Measurements from ENCODE around the gene SH3BP5. TPM values are rescaled to one million over a fixed set of nuclear protein-coding genes. Genes with fewer than 3 reads are reported as not detected.

The SH3BP5 gene
- total RNA-seq, 1 donor, result 9.1 TPM

DNA sequence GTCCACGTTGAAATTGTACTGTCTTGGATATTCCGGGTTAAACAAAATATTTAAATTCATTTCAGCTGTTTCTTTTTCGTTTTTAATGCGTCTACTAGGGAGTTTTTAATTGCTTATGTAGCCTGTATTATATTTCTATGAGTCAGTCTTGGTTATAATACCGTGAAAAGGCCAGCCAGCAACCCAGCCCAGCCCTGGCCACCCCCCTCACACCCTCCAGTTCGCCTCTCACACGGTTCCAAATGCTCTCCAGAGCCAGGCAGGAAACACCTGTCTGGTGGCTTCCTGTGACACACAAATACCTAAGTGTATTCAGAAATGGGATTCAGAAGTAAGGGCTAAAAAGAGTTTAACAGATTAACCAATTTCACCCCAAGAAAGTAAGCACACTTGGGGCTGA, 4.4 kb downstream of the SH3BP5 start:
- DNase-seq (ENCODE audit: low read depth), result no peak
- TF ChIP-seq, protein P1, sequence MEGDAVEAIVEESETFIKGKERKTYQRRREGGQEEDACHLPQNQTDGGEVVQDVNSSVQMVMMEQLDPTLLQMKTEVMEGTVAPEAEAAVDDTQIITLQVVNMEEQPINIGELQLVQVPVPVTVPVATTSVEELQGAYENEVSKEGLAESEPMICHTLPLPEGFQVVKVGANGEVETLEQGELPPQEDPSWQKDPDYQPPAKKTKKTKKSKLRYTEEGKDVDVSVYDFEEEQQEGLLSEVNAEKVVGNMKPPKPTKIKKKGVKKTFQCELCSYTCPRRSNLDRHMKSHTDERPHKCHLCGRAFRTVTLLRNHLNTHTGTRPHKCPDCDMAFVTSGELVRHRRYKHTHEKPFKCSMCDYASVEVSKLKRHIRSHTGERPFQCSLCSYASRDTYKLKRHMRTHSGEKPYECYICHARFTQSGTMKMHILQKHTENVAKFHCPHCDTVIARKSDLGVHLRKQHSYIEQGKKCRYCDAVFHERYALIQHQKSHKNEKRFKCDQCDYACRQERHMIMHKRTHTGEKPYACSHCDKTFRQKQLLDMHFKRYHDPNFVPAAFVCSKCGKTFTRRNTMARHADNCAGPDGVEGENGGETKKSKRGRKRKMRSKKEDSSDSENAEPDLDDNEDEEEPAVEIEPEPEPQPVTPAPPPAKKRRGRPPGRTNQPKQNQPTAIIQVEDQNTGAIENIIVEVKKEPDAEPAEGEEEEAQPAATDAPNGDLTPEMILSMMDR (IDR thresholded peaks at IDR 0.05; ENCODE audit: insufficient read depth, low read depth, low read length), result no peak
- H3K4me3 ChIP-seq (ENCODE audit: low read depth, low read length), result no peak overlapping the region

DNA sequence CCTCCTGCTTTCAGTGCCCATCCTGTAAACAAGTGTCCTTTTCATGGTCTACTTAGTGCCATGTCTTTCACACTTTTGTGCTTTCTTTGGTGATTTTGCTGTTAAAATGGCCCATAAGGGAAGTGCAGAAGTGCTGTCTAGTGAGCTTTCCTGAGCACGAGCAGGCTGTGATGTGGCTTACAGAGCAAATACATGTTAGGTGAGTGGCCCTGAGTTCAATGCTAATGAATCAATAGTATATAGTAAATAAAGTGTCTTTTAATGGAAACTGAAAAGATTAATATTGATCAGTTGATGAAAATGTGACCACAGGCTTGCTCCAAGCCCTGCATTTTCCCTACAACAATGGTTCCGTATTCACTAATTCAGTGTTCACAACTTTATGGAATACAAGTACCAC, 5.7 kb downstream of the SH3BP5 start:
- TF ChIP-seq, protein P1 (IDR thresholded peaks at IDR 0.05; ENCODE audit: insufficient read depth, low read depth, low read length), result no peak
- DNase-seq (ENCODE audit: low read depth), result no peak
- H3K4me3 ChIP-seq (ENCODE audit: low read depth, low read length), result no peak overlapping the region

DNA sequence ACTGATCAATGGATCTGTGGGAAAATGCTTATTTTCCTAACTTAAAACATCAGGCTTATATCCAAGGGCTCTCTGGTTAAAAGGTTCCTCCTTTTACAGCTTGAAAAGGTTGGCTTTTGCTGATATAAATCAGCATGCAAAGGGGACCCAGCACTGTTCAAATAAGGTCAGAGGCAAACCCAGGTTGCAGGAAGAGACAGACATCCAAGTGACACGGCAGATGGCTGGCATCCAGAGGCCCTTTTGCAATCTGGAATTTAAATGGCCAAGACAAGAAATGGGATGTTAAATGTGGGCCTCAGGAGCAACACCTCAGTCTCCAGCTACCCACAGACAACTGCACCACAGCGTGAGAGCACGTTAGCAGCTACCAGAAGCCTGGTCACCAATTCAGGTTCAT, 6.3 kb downstream of the SH3BP5 start:
- DNase-seq (ENCODE audit: low read depth), result no peak
- H3K4me3 ChIP-seq (ENCODE audit: low read depth, low read length), result no peak overlapping the region
- TF ChIP-seq, protein P1 (IDR thresholded peaks at IDR 0.05; ENCODE audit: insufficient read depth, low read depth, low read length), result no peak

DNA sequence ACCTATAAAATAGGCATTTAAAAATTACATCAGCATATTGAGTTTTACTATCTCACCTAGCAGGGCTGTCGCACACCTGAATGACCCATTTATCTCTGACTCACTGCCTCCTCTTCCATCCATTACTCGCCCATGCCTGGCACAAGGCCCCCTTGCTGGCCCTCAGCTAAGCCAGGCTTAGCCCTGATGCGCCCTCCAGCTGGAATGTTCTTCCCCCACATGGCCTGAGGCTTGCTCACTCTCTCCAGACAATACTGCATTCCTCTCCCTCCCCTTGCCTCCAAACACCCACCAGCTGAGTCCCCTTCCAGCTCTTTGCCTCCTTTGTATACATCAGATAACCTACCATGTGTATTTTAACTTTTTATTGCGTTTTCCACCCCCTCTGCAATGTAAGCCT, 7.2 kb downstream of the SH3BP5 start:
- peak; percentile 37 for DNase-seq (ENCODE audit: low read depth)
- no peak overlapping the region for H3K4me3 ChIP-seq (ENCODE audit: low read depth, low read length)
- TF ChIP-seq, protein P1 (IDR thresholded peaks at IDR 0.05; ENCODE audit: insufficient read depth, low read depth, low read length), result no peak

DNA sequence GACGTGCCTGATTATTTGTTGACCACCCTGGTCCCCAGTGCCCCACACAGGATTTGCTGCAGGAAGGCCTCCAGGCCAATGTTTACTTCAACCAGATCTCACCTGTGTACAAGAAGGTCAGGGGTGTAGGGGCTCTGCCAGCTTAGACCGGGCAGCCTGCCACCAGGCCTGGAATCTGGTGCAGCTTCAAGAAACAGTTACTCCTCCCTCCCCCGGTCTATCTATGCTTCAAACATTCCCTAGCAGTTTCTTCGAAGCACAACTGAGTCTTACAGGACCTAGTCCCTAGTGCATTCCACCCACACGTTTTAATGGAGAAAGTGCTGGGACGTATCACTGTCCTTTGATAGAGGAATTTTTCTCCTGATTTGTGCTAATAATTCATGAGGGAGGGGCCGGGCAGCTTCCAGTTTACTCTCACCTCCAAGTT, 8.0 kb downstream of the SH3BP5 start:
- TF ChIP-seq, protein P1 (IDR thresholded peaks at IDR 0.05; ENCODE audit: insufficient read depth, low read depth, low read length), result no peak
- no peak for DNase-seq (ENCODE audit: low read depth)
- no peak overlapping the region for H3K4me3 ChIP-seq (ENCODE audit: low read depth, low read length)

DNA sequence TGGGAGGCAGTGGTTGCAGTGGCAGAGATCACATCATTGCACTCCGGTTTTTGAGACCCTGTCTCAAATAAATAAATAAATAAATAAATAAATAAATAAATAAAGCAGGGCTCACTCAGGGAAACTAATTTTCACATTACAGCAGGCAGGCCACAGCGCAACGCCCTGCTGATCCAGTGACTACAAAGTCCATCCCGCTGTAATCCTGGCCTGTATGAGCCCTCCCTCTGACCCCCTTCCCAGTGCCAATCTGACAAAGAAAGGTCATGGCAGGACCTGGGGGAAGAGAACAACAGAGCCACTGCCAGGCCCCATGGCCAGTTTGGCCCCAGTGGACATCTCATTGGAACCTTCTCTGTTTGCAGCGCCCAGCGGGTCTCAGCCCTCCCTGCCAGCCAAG, 9.3 kb downstream of the SH3BP5 start:
- no peak overlapping the region for H3K4me3 ChIP-seq (ENCODE audit: low read depth, low read length)
- no peak for DNase-seq (ENCODE audit: low read depth)
- TF ChIP-seq, protein P1 (IDR thresholded peaks at IDR 0.05; ENCODE audit: insufficient read depth, low read depth, low read length), result no peak

DNA sequence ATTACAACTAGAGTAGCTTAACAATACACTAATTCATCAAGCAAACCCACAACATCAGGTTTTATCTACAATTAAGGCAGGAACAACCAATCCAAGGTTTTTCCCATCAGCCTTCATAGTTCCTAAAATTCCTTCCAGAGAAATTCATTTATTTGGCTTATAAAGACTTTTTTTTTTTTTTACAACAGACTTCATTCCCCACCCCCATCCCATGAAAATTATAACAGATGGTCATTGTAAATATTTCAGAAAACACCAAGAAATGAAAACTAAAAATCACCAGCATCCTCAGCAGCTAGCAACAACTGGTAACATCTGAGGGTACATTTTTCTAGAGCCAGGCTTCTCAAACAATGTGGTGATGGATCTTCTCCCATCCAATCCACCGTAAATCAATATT, 11.0 kb downstream of the SH3BP5 start:
- TF ChIP-seq, protein P1 (IDR thresholded peaks at IDR 0.05; ENCODE audit: insufficient read depth, low read depth, low read length), result no peak

More for the DNA sequence above, 11.0 kb downstream of the SH3BP5 start:
- no peak for DNase-seq (ENCODE audit: low read depth)
- H3K4me3 ChIP-seq (ENCODE audit: low read depth, low read length), result no peak overlapping the region

All from fibroblast of villous mesenchyme (primary cell).